ENCODE data around the gene TMEM81.

TMEM81 gene

DNA sequence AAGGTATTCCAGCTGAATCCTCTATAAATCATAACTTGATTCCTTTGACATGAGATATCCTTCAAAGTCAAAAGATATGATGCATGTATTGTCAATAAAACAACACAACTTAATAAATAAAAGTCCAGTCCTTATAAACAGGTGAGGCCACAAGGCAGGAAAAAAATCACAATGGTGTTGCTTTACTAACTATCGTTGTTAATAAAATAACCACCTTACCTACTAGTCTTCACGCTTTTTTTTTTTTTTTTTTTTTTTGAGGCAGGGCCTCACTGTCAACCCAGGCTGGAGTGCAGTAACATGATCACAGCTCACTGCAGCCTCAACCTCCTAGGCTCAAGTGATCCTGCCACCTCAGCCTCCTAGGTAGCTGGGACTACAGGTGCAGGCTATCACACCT is at the start of gene TMEM81:
Gene TMEM81, minus strand, starts transcription at position 101 of the 400 bp plus-strand sequence. CDS start 140 bp downstream, outside the sequence.
- no peak for DNase-seq

- DNase-seq: no peak
Observed at GRCh38 chr1:205133287-205133686, 49.0 kb upstream of the TMEM81 start.

DNA sequence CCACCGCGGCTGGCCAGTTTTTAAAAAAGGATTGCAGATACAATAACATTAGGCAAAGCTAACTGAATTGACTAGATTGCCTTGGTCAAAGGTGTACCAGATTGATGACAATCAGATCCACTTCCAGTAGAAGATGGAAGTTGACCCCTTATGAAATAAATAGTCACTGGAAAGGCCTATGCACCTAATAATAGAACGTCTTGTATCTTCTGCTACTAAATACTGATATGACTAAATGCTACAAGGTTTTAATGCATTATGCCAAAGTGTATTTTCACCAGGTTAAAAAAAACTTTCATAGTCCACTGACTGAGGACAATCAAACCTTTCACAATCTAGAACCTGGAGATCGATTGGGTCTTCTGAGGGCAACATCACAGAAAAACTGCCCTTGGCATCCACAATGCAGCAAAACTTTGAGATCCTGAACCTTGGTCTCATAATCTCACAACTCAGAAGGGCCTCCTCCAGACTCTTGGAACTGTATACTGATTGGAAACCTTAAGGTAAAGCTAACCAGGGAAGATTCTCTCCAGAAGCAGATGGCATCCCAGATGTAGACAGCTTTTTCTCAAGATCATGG is 45.3 kb upstream of the TMEM81 start:
- DNase-seq: no peak

GRCh38 chr1:205128050-205128449 is 43.8 kb upstream of the TMEM81 start:
- no peak for DNase-seq

DNA sequence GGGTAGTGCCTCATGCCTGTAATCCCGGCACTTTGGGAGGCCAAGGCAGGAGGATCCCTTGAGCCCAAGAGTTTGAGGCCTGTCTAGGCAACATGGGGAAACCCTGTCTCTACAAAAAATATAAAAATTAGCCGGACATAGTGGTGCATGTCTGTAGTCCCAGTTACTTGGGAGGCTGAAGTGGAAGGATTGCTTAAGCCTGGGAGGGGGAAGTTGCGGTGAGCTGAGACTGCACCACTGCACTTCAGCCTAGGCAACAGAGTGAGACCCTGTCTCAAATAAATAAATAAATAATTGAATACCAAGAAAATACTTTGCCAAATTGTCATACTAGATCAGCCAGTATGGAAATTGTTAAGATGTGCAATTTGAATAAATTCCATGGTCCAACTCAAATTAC is 43.4 kb upstream of the TMEM81 start:
- DNase-seq: no peak

- DNase-seq: no peak
Observed at GRCh38 chr1:205124726-205125125, 40.5 kb upstream of the TMEM81 start.

DNA sequence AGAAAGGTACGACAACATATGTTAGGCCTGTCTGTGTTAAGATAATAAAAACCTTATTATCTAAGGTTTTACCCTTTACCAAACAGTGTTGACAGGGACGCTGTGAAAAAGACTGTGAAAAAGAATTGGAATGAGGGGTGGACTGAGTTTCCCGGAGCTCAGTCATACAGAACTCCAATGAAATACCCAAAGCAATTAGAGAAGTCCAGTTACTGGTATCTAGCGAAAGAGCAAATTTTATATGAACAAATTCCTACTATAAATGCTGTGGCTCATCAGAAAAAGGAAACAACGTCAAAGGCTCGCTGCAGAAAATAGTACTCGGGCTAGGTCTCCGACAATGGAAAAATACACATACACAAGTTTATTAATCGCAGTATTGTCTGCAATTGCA is 38.2 kb upstream of the TMEM81 start:
- no peak for DNase-seq

DNA sequence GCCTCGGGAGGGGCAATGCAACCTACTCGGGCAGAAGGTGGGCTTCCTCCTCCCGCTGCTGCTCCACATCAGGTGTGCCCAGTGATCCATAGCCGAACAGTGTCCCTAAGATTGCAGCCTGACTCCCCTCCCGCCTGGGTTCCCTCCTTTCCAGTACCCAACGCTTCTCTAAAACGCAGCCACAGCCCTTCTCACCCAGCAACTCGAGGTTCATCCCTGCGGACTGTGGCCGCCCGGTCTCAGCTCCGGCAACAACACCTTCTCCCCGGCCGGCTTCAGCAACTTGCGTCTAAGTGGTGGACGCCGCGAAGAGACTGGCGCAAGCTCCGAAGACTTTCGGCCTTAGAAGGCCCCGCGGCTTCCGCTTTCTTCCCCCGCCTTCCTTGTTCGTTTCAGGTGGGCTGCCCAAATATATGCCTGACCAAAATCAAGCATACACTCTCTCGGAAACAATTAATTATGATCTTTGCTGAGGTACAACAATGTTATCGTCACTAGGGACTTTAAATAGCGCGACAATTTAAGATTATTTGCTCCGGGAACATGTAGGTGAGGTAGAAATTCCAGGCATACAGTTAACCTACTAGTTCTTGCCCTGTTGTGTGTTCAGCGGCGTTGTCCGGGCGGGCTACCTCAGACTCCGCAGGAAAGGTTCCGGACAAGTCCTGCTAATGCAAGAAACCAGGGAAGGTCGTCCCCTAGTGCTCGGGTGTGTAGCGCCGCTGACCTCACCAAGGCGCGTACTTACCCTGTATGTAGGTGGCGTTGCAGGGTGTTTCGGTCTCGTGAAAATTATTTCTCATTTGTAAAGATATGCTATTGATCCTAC is 37.6 kb upstream of the TMEM81 start, which contains the start of gene RBBP5:
Gene RBBP5, minus strand, starts transcription at position 319 of the 829 bp plus-strand sequence. Its CDS starts 105 bp downstream, at position 214.
- peak; percentile 90 for DNase-seq

GRCh38 chr1:205118752-205119151 is 34.5 kb upstream of the TMEM81 start:
- no peak for DNase-seq

GRCh38 chr1:205111354-205111753 is 27.1 kb upstream of the TMEM81 start:
- DNase-seq: no peak

- DNase-seq: no peak
Observed at GRCh38 chr1:205109711-205110110, 25.5 kb upstream of the TMEM81 start.

DNA sequence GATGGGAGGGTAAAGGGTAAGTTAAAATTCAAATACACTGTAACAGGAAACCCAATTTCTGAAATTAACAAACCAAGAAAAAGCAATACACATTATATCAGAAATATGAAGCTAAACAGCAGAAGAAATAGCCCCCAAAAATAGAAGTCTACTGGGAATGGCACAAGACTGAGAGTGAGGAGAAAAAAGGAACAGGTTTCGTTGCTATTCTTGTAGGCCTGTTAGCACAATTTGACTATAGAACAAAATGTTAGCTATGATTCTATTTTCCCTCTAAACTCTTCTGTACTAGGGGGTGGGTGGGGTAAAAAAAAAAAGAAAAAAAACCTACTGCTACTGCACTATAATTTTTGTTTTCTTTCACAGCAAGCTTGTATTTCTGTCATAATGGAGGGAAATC is 25.0 kb upstream of the TMEM81 start:
- DNase-seq: no peak

DNA sequence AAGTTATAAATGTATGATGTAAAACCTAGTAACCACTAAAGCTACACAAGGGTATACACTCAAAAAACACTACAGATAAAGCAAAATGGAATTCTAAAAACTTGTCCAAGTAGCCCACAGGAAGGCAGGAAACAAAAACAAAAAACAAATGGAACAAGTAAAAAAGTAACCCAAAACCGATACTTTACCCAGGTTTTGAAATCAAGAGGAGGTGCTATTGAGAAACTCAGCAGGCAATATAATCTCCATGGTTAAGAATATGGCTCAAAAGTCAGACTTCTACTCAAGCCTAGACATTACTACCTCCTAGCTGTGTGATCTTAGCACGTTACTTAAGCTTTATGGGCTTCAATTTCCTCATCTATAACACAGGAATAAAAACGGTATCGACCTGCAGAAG is 24.2 kb upstream of the TMEM81 start:
- no peak for DNase-seq

DNA sequence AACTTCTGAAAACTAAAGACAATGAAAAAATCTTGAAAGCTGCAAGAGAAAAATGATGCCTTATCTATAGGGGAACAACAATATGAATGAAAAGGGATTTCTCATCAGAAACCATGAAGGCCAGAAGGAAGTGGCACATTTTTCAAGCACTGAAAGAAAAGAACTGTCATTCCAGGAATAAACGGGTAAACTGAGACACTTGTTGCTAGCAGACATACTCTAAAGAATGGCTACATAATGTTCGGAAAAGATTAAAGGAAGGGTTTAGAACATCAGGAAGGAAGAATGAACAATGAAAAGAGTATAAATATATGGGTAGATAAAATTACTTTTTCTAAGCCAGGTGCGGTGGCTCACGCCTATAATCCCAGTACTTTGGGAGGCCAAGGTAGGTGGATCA is 23.1 kb upstream of the TMEM81 start:
- no peak for DNase-seq

DNA sequence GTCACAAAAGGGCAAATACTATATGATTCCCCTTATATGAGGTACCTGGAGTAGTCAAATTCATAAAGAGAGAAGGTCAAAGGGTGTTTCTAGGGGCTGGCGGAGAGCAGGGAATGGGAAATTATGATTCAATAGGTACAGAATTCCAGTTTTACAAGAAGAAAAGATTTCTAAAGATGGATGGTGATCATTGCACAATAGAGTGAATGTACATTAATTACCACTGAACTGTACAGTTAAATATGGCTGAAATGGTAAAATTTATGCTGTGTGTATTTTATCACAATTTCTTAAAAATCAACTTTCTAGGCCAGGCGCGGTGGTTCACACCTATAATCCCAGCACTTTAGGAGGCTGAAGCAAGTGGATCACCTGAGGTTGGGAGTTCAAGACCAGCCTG is 18.1 kb upstream of the TMEM81 start:
- no peak for DNase-seq

GRCh38 chr1:205098242-205098641 is 14.0 kb upstream of the TMEM81 start:
- DNase-seq: no peak

- no peak for DNase-seq
Observed at GRCh38 chr1:205095422-205095821, 11.2 kb upstream of the TMEM81 start.

- DNase-seq: no peak
Observed at GRCh38 chr1:205091043-205091740, 6.9 kb upstream of the TMEM81 start.

- DNase-seq: no peak
Observed at GRCh38 chr1:205088341-205088740, 4.1 kb upstream of the TMEM81 start.

- no peak for DNase-seq
Observed at GRCh38 chr1:205082431-205082830, 1.8 kb downstream of the TMEM81 start.

DNA sequence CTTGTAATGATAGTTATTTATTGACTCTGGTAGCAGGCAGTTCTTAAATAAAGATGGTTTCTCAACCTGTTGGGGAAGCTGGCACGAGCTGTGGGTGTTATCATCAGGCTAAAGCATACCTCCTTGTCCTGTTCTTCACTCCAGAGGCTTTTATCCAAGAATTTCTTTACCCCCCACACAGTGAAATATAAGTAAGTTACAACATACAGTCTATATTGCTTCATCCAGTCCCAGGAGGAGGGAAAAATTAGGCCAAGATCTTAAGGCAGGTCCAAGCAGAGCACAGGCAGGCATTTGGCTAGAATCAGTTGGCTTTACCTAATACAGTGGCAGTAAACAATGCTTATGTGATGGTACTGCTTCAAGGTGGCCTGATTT is 6.3 kb downstream of the TMEM81 start:
- no peak for DNase-seq

DNA sequence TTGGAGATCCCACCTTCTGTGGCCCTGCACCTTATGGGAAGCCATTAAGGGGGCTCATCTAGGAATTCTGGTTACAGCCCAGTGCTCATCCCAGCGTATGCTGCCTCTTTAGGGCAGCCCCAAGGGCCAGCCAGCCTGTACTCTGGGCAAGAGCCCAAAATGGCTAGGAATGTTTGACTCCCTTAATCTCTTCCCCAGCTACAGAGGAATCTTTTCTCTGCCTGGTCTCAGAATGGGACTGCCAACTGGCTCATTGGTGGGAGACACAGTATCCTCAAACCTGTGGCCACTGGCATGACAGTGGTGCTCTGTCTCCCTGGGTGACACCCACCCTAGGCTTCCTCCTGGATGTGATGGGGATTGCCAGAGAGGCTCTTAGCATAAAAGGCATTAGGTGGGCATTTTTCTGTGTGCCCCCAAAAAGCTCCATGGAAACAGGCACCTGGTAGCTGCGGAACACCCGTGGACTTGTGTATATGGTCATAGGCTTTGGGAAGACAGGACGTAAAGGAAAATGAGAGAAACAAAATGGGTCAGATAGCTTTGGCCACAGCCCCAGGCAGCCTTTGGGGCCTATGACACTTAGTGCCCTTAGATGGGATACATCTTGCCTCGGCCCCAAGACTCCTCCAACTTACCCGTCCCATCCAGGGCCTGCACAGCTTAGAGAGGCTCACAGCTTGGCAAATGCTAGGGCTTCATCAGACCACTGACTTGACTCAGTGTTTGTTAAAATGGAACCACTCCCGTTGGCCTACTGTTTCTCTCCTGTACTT is 6.9 kb downstream of the TMEM81 start:
- DNase-seq: no peak

DNA sequence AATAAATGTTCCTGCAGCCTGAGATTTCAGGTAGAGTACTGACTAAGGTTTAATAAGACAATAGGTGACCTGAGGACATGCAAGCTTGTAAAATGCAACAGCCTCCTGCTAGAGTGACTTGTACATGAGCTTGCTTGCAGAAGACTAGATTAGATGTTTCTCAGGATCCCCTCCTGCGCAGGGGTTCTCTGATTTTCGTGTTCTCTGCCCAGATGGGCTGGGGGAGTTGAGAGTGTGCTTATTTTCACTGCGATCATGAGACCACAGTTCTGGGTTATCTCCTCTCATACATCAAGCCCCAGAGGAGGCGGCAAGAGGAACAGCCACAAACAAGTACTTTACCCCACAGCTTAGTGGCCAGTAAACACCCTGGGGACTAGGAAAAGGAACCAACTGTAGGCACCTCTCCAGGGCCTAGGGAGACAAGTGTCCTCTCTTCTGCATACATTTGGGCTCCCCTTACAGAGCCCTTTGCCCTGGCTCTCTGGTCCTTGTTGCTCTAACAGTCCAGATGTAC is 8.0 kb downstream of the TMEM81 start:
- DNase-seq: no peak
